ENCODE measurements around the gene RASEF.

DNA sequence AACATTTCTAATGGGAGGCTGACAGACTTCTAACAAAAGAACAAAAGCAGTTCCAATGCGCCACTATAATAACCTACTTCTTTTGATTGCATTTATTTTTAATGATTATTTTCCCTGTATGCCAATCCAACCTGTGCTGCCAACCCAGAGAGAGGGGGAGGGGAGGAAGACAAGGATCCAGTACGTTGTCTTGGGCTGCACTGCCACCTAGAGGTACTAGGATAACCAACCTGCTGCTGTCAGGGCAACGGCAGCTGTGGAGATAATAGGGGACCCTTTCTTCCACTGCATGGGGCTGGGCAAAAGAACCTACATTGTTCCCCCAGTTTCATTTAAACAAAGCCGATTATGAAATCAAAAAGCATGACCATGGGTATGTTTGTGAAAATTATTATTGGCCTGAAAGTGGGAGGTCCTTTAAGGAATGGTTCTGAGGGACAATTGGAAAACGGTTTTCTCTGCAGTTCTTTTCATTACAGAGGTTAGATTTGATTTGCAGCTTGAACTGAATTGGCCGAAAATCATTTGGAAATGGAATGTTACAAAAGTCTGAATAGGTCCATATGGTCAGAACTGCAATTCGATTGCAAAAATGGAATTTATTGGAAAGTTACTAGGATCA lies 101.3 kb downstream of the RASEF start:
- TF ChIP-seq, protein P1, sequence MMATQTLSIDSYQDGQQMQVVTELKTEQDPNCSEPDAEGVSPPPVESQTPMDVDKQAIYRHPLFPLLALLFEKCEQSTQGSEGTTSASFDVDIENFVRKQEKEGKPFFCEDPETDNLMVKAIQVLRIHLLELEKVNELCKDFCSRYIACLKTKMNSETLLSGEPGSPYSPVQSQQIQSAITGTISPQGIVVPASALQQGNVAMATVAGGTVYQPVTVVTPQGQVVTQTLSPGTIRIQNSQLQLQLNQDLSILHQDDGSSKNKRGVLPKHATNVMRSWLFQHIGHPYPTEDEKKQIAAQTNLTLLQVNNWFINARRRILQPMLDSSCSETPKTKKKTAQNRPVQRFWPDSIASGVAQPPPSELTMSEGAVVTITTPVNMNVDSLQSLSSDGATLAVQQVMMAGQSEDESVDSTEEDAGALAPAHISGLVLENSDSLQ (IDR thresholded peaks at IDR 0.05) = peak; percentile 63; the same call in 1 of the 2 replicates
- no peak for TF ChIP-seq SP1 (IDR thresholded peaks at IDR 0.05)
- no peak for TF ChIP-seq ZNF384 (IDR thresholded peaks at IDR 0.05)
- TF ChIP-seq FOXM1 (IDR thresholded peaks at IDR 0.05; ENCODE audit: borderline replicate concordance) = no peak
- TF ChIP-seq ELF4 (IDR thresholded peaks at IDR 0.05) = no peak

All from HEK293T (cell line).